ENCODE measurements around the gene CACNA2D3. TPM values are rescaled to one million over a fixed set of nuclear protein-coding genes. Genes with fewer than 3 reads are reported as not detected.
A peak's percentile ranks its signal among the peaks of the same experiment; 100 is the strongest.

CACNA2D3 gene
- polyA plus RNA-seq, 1 donor (not counting 4 experiments of a cell fraction or from before 2014, with no cell fraction given) = 0.08 TPM

- Histone ChIP-seq H3K27me3 (ENCODE audit: control insufficient read depth, extremely low read depth, insufficient read depth, low read length) (peaks cover 4% of the 10 kb centered on the region), H2AFZ (ENCODE audit: control insufficient read depth, low read length) (no peak overlapping the region), H3K9me3 (ENCODE audit: control insufficient read depth, low read depth, low read length) (no peaks in the 10 kb centered on the region), H4K20me1 (ENCODE audit: control insufficient read depth, extremely low read depth, insufficient read depth, low read length) (no peaks in the 10 kb centered on the region), H3K9ac (ENCODE audit: control insufficient read depth, extremely low read depth, insufficient read depth, low read length) (no peak overlapping the region), H3K4me1 (ENCODE audit: control insufficient read depth, extremely low read depth, insufficient read depth, low read length) (peaks cover 17% of the 10 kb centered on the region), H3K27ac (ENCODE audit: control insufficient read depth, insufficient read depth, low read length) (no peak overlapping the region), H3K4me3 (ENCODE audit: control insufficient read depth in 2 of 3, extremely low read depth in 1 of 3, insufficient read depth in 2 of 3, low read depth in 1 of 3, low read length in 3 of 3) (no peak overlapping the region), H3K9me1 (ENCODE audit: control insufficient read depth, extremely low read depth, insufficient read depth, low read length) (no peaks in the 10 kb centered on the region), H3K36me3 (ENCODE audit: control insufficient read depth in 2 of 2, extremely low read depth in 1 of 2, insufficient read depth in 2 of 2, low read length in 2 of 2) (no peaks in the 10 kb centered on the region), H3K79me2 (ENCODE audit: control insufficient read depth, insufficient read depth, low read length) (no peaks in the 10 kb centered on the region), H3K4me2 (ENCODE audit: control insufficient read depth, extremely low read depth, insufficient read depth, low read depth, low read length) (no peak overlapping the region)
- DNase-seq (ENCODE audit: low read depth, low spot score) = no peak
- TF ChIP-seq CTCF (optimal IDR thresholded peaks at IDR 0.05 in 1 of 3, IDR thresholded peaks at IDR 0.05 in 1 of 3, conservative IDR thresholded peaks at IDR 0.05 in 1 of 3; ENCODE audit: extremely low read depth in 1 of 3, insufficient read depth in 2 of 3, low read length in 3 of 3) = no peak
- no peak for TF ChIP-seq EZH2 (IDR thresholded peaks at IDR 0.05; ENCODE audit: low read length)
- dilution Hi-C loops (cut with MboI; ENCODE audit: extremely low pct_ligation_motif_present, low sequenced_read_pairs) = no loop called here
- FAIRE-seq = no peak
These were observed 733.9 kb downstream of the CACNA2D3 start for GRCh38 chr3:54856271-54856670.

GRCh38 chr3:54857343-54857742, 735.0 kb downstream of the CACNA2D3 start:
- TF ChIP-seq CTCF (optimal IDR thresholded peaks at IDR 0.05 in 1 of 3, IDR thresholded peaks at IDR 0.05 in 1 of 3, conservative IDR thresholded peaks at IDR 0.05 in 1 of 3; ENCODE audit: extremely low read depth in 1 of 3, insufficient read depth in 2 of 3, low read length in 3 of 3) (no peak), EZH2 (IDR thresholded peaks at IDR 0.05; ENCODE audit: low read length) (no peak)
- no peak overlapping the region for H3K27ac ChIP-seq (ENCODE audit: control insufficient read depth, insufficient read depth, low read length)
- peak overlapping the region; percentile 17 for H3K4me2 ChIP-seq (ENCODE audit: control insufficient read depth, extremely low read depth, insufficient read depth, low read depth, low read length)
- peaks cover 4% of the 10 kb centered on the region for H3K27me3 ChIP-seq (ENCODE audit: control insufficient read depth, extremely low read depth, insufficient read depth, low read length)
- no peaks in the 10 kb centered on the region for H3K9me1 ChIP-seq (ENCODE audit: control insufficient read depth, extremely low read depth, insufficient read depth, low read length)
- dilution Hi-C loops (cut with MboI; ENCODE audit: extremely low pct_ligation_motif_present, low sequenced_read_pairs) = no loop called here
- H3K79me2 ChIP-seq (ENCODE audit: control insufficient read depth, insufficient read depth, low read length) = no peaks in the 10 kb centered on the region
- H3K4me3 ChIP-seq (ENCODE audit: control insufficient read depth in 2 of 3, extremely low read depth in 1 of 3, insufficient read depth in 2 of 3, low read depth in 1 of 3, low read length in 3 of 3) = no peak overlapping the region
- H3K36me3 ChIP-seq (ENCODE audit: control insufficient read depth in 2 of 2, extremely low read depth in 1 of 2, insufficient read depth in 2 of 2, low read length in 2 of 2) = no peaks in the 10 kb centered on the region
- DNase-seq (ENCODE audit: low read depth, low spot score) (no peak), FAIRE-seq (peak; percentile 96)
- H3K4me1 ChIP-seq (ENCODE audit: control insufficient read depth, extremely low read depth, insufficient read depth, low read length) = peaks cover 17% of the 10 kb centered on the region
- H3K9ac ChIP-seq (ENCODE audit: control insufficient read depth, extremely low read depth, insufficient read depth, low read length) = no peak overlapping the region
- H2AFZ ChIP-seq (ENCODE audit: control insufficient read depth, low read length) = no peak overlapping the region
- H4K20me1 ChIP-seq (ENCODE audit: control insufficient read depth, extremely low read depth, insufficient read depth, low read length) = no peaks in the 10 kb centered on the region
- no peaks in the 10 kb centered on the region for H3K9me3 ChIP-seq (ENCODE audit: control insufficient read depth, low read depth, low read length)
